OCI-LY3 (cell line): ENCODE results near the gene CASP7.

ENCODE experiments used
- EZH2phosphoT487 ChIP-seq: fragments of 200-600 bp; shearing (Covaris generic); IDR thresholded peaks from 2 replicates; pipeline ENCODE4 v1.6.1; 2018; ENCODE audit warnings: antibody characterized with exemption, mixed run types, low read depth
- TF ChIP-seq, protein P1 (sequence below): fragments of 200-600, 300-600 bp; sonication (generic); IDR thresholded peaks from 2 replicates; pipeline ENCODE4 v1.5.1; 2014; ENCODE audit warnings: antibody characterized with exemption, low read length, low read depth

DNA sequence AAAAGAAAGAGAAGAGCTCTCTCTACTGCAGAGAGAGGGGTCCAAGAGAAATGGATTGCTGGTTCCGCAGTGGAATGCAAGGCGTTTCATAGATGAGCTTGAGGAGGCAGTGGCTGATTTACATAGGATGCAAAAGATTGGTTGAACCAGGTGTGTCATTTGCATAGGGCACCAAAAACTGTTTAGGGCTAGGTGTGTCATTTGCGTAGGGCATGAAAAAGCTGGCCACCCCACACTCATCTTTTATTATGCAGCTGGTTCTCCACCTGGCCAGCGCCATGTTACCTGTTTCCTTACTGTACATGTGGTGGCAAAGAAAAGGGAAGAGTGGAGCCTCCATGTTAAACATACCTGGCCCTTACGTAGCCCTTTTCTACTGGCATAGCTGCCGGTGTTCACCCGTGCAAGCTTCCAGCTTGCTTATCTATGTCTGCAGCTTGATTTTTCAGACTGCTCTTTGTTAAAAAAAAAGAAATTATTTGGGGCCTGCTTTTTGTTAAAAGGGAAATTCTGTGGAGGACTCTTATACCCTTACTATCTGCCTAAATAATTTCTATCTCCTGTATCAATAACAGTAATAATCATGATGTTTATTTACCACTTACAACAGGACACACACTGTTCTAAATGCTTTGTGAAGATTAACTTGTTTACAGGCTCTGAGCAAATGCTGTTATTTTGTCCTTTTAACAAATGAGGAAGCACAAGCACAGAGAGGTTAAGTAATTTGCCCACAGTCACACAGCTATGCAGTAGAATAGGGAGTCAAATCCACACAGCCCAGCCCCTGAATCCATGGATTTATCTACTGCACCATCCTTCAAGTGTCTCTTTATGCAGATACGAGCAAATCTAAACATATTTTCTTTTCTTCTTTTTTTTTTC is 33.3 kb downstream of the CASP7 start:
- TF ChIP-seq, protein P1, sequence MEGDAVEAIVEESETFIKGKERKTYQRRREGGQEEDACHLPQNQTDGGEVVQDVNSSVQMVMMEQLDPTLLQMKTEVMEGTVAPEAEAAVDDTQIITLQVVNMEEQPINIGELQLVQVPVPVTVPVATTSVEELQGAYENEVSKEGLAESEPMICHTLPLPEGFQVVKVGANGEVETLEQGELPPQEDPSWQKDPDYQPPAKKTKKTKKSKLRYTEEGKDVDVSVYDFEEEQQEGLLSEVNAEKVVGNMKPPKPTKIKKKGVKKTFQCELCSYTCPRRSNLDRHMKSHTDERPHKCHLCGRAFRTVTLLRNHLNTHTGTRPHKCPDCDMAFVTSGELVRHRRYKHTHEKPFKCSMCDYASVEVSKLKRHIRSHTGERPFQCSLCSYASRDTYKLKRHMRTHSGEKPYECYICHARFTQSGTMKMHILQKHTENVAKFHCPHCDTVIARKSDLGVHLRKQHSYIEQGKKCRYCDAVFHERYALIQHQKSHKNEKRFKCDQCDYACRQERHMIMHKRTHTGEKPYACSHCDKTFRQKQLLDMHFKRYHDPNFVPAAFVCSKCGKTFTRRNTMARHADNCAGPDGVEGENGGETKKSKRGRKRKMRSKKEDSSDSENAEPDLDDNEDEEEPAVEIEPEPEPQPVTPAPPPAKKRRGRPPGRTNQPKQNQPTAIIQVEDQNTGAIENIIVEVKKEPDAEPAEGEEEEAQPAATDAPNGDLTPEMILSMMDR, result no peak
- TF ChIP-seq EZH2phosphoT487, result no peak
